ENCODE results near the gene AP3B2.

The AP3B2 gene

DNA sequence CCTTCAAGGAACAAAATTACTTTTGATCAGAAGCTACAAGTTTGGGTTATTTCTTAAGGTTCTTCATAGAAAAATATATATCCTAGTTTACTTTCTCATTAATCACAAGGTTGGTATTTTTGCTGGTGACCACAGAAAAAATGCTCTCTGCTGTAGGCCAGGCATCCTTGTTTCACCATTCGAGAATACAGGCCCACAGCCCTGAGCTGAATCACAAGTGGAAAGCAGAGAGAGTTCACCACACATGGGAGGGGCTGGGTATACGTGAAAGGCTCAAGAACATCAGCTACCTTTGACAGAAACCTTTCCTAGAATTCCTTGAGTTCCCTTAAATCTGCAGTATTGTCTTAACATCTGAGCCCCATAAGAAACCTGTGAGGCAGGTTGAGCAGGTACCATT, 85.7 kb downstream of the AP3B2 start:
- in situ Hi-C loops (cut with HindIII; ENCODE audit: low sequenced_read_pairs) = no loop called here
- no peak overlapping the region for H3K4me3 ChIP-seq (ENCODE audit: low read depth, low read length)
- DNase-seq (ENCODE audit: low read depth, low spot score) = no peak
- TF ChIP-seq, protein P1, sequence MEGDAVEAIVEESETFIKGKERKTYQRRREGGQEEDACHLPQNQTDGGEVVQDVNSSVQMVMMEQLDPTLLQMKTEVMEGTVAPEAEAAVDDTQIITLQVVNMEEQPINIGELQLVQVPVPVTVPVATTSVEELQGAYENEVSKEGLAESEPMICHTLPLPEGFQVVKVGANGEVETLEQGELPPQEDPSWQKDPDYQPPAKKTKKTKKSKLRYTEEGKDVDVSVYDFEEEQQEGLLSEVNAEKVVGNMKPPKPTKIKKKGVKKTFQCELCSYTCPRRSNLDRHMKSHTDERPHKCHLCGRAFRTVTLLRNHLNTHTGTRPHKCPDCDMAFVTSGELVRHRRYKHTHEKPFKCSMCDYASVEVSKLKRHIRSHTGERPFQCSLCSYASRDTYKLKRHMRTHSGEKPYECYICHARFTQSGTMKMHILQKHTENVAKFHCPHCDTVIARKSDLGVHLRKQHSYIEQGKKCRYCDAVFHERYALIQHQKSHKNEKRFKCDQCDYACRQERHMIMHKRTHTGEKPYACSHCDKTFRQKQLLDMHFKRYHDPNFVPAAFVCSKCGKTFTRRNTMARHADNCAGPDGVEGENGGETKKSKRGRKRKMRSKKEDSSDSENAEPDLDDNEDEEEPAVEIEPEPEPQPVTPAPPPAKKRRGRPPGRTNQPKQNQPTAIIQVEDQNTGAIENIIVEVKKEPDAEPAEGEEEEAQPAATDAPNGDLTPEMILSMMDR (IDR thresholded peaks at IDR 0.05; ENCODE audit: low read depth, low read length) = no peak

GRCh38 chr15:82621970-82622369, 87.7 kb downstream of the AP3B2 start:
- DNase-seq (ENCODE audit: low read depth, low spot score) = no peak
- TF ChIP-seq, protein P1 (IDR thresholded peaks at IDR 0.05; ENCODE audit: low read depth, low read length) = peak; percentile 10
- H3K4me3 ChIP-seq (ENCODE audit: low read depth, low read length) = no peak overlapping the region
- in situ Hi-C loops (cut with HindIII; ENCODE audit: low sequenced_read_pairs) = no loop called here

DNA sequence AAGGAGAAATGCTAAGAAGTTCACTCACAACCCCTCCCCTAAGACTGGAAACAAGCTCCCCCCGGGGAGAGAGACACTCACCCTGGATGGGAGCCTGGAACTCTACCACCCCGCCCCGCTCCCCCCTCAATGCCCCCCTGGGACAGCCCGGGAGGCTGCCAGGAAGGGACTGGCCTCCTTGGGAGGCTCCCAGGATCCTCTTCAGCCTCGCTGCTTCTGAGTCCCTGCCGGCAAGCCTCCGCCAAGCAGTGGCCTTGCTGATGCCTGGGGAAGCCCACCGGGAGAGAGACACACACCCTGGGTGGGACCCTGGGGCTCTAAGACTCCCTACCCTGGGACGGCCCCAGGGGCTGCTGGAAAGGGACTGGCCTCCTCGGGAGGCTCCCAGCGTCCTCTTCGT, 95.9 kb downstream of the AP3B2 start:
- TF ChIP-seq, protein P1 (IDR thresholded peaks at IDR 0.05; ENCODE audit: low read depth, low read length) = no peak

GRCh38 chr15:82611348-82611747, 98.3 kb downstream of the AP3B2 start:
- no peak for DNase-seq (ENCODE audit: low read depth, low spot score)
- TF ChIP-seq, protein P1 (IDR thresholded peaks at IDR 0.05; ENCODE audit: low read depth, low read length) = no peak
- in situ Hi-C loops (cut with HindIII; ENCODE audit: low sequenced_read_pairs) = no loop called here
- no peak overlapping the region for H3K4me3 ChIP-seq (ENCODE audit: low read depth, low read length)

More for the DNA sequence above, 95.9 kb downstream of the AP3B2 start:
- no peak for DNase-seq (ENCODE audit: low read depth, low spot score)
- no peak overlapping the region for H3K4me3 ChIP-seq (ENCODE audit: low read depth, low read length)
- in situ Hi-C loops (cut with HindIII; ENCODE audit: low sequenced_read_pairs) = no loop called here

Data from astrocyte of the spinal cord (primary cell).